Stimulated activated CD8-positive, alpha-beta memory T cell treated with anti-CD3 and anti-CD28 coated beads, Interleukin-15, amount 100 ng/mL, for 24 hours (primary cell): Measurements from ENCODE around the gene LRRC75B.
"Not testable (repeated sequence)": the region's sequence is repeated elsewhere in the genome, so short reads cannot be mapped to it uniquely, and the experiment has no call there.

Experiments
- DNase-seq: peaks from one replicate; pipeline ENCODE4 v3.0.0-alpha.2; 2020; ENCODE audit warnings: low read depth

The LRRC75B gene

DNA sequence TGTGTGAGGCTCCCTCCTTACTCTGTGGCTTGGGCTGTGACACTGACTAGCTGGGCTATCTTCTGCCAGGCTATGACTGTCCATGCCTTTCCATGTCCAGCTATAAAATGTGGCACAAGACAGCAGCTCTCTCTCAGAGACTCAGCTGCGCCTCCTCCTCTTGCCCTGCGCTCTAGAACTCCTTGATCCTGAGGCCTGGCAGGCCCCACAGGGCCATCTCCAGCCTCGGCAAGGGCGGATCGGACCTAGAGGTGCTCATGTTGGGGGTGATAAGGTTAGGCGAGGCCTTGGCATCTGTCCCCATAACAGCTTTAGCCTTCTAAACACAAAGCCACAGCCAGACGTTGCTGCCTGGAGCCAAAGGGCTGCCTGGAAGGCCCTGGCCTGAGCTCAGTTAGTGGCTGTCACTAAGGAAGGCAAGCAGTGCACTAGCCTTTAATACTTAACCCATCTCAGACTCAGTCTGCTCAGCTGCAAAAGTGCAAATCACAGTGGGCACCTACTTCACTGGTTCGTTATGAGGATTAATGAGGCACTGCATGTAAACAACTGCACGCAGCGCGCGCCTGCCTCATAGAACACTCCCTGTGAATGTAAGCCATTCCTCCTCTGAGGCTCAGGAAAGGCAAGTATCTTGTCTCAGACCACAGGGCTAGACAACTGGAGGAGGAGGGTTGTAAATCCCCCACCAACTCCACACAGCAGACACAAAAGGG is 39.1 kb downstream of the LRRC75B start:
- no peak for DNase-seq

DNA sequence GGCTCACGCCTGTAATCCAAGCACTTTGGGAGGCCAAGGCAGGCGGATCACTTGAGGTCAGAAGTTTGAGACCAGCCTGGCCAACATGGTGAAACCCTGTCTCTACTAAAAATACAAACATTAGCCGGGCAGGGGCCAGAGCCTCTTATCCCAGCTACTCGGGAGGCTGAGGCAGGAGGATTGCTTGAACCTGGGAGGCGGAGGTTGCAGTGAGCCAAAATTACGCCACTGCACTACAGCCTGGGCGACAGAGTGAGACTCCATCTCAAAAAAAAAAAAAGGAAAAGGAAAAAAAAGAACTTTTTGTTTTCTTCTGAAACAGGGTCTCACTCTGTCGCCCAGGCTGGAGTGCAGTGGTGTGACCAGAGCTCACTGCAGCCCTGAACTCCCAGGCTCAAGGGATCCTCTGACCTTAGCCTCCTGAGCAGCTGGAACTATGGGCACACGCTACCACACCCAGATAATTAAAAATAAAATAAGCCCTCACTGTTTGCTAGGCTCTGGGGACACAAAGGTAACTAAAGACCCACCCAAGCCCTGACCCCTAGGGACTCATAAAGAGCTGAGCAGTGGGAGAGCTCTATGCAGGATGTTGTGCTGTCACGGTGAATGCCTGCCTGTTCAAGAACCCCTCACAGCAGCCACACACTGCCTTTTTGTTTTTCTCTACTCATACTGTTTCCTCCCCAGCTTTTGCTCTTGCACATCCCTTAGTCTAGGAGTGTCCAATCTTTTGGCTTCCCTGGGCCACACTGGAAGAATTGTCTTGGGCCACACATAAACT is 40.2 kb downstream of the LRRC75B start:
- not testable (repeated sequence) for DNase-seq

DNA sequence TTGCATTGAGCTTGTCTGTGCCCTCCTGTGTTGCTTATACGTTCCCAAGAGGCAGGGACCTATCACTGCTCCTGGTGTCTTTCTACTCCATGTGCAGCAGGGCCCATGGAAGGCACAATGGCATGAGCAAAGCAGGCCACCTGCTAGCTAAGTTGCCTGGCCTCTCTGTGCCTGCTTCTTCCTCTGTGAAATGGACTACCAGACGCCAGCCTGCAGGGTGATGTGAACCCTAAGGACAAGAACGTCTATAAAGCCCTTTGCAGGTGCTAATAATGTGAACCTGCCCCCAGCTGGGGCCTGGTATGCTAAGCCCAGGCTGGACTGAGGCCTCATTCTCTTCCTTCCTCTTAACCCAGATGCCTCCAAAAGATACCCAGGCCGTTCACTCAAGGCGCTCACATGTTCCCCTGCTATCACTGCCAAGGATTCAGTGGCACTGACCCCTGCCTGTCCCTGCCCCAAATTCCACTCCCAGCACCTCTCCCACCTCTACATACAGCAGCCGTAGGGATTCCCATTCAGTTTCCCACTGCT is 41.9 kb downstream of the LRRC75B start:
- no peak for DNase-seq

- no peak for DNase-seq
Measured at GRCh38 chr22:24550028-24550901, 42.6 kb downstream of the LRRC75B start.

GRCh38 chr22:24548812-24549211 is 44.1 kb downstream of the LRRC75B start:
- no peak for DNase-seq

DNA sequence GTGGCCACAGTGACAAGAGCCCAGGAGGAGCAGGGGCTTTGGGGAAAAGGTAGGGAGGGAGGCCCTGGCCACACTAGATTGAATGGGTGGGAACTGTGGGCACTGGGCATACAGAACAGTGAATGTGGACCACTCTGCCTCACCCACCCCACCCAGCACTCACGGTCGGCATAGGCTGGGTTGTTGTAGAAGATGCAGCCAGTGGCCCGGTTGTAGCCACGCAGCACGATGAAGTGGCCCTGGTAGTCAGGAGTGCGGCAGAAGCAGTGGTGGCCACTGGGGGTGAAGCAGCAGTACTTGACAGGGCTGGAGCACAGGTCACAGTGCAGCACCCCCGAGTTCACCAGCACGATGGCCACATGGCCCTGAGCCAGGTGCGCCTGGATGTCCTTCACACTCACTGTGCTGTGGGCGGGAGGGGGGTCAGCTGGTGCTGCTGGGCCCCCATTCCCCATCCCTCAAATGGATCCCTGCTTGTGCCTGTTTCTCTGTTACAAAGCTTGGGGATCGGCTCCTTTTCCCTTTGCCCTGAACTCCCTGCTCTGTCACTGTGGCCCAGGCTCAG is 49.1 kb downstream of the LRRC75B start:
- no peak for DNase-seq

DNA sequence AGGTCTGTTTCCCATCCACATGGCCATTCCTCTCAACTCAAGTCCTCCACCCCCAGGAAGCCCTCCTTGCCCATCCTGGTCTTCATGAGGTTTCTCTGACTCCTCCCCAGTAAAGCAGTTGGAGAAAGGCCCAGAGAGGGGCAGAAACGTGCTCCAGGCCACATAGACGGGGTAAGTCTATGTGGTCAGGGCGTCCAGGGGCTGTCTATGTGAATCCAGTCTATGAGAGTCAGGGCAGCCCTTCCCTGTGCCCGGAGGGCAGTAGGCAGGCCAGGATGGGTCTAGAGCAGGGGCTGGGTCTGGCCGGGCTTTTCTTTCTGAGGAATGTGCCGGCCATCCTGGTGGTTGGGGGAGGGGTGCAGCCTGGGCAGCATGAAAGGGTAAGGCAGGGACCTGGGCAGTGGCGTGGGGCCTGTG is 49.7 kb downstream of the LRRC75B start:
- DNase-seq = no peak

GRCh38 chr22:24542641-24543040 is 50.2 kb downstream of the LRRC75B start:
- no peak for DNase-seq

DNA sequence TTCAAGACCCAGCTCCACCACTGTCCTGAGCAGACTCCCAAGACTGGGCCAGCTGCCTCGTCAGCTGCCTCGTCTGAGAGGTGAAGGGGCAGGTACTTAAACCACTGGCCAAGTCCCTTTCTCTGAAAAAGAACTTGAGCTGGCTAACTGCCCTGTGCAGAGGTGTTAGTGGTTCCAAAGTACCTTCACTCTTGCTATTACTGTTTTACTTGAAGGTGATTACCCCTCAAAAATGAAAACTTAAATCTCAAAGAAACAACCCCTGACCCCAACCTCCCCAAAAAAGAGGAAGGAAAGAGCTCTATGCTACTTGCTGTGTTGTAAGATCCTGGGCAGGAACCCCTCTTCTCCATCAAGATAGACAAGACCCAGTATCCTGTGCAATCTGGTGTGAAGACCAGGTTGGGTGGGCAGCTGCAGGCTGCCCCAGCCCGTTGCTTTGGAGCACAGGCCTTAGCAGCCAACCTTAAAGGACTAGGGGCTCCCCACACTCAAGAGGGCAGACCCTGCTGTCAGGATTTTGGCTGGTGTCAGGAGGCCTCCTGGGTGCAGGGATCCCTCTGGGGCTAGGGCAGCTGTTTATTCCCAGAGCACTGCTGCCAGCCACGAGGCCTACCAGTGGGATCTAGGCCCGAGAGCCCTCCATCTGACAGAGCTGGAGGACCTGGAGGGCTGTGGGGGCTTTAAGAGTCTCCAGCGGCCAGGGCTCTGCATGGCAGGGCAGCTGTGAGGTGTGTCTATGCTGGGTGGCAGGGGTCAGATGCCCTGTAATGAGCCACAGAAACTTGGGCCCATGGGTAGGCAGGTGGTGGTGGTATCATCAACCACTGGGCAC is 51.0 kb downstream of the LRRC75B start:
- no peak for DNase-seq

DNA sequence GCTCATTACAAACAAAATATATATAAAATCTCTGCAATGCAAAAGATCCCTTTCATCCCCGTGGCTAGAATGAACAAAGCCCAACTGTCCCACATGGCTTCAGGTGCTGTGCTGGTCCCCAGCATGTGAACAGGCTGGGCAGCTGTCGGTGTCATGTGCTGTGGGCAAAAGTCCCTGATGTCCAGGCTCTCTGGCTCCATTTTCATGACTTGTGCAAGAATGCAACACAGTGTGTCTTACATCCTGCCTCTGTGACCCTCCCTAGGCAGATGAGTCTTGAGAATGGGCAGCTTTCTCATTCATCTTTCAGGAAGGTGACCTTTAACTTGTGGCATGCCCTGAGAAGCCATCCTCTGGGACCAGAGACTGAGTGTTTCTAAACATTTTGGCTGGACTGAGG is 52.4 kb downstream of the LRRC75B start:
- DNase-seq = no peak

DNA sequence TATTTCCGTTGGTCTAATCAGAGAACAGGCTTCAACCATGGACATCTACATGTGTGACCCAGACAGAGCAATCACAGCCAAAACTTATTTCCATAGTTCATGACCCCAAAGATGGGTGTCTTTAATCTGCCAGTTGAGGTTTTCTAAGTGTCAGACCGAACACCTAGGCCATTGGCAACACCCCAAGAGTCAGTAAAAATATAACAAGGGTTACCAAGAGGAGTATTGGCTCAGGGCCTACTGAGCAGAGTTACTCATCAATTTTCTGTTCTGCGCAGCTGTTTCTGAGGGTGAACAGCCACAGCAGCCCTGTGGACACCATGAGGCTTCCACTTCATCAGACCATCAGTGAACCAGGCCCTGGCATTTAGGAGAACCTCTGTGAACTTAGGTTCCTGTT is 56.8 kb downstream of the LRRC75B start:
- DNase-seq = no peak
